ENCODE measurements around the gene SLC9A9.

- no peak for TF ChIP-seq POLR2A (IDR thresholded peaks at IDR 0.05; ENCODE audit: low read length)
- no peak for TF ChIP-seq GATA1 (IDR thresholded peaks at IDR 0.05; ENCODE audit: low read depth, low read length)
These were observed 340.3 kb downstream of the SLC9A9 start for GRCh38 chr3:143507735-143508580.
